ENCODE results near the gene BNIP3.

Gene BNIP3

DNA sequence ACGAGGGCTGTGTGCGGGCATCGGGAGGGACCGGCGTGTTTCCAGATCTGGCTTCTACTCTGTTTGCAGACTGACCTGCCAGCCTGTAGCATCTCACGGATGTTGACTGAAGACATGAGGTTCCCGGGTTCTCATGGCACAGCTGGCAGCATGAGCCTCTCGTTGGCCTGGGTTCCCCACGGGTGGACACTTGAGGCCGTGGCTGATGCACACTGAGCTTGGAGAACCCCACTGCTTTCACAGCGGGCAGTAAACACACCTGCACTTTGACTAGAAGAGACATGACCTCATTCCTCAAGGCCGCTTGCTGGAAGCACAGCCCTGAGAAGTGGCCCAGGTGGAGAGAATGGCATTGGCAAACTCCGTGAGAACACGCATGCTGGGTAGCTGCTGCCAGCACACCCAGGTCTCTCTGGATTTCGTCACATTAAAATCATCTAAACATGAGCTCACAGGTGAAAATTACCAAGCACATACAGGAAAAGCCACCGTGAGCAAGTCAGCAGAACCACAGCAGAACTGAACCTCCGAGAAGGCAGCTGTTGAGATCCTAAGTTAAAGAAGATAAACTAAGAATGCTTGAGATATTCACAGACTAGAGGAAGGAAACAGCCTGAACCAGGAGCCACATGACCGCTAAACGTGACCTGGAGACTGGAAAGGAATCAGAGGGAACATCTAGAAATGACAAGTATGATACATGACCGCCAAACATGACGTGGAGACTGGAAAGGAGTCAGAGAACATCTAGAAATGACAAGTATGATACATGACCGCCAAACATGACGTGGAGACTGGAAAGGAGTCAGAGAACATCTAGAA is 32.5 kb downstream of the BNIP3 start:
- DNase-seq, result no peak

DNA sequence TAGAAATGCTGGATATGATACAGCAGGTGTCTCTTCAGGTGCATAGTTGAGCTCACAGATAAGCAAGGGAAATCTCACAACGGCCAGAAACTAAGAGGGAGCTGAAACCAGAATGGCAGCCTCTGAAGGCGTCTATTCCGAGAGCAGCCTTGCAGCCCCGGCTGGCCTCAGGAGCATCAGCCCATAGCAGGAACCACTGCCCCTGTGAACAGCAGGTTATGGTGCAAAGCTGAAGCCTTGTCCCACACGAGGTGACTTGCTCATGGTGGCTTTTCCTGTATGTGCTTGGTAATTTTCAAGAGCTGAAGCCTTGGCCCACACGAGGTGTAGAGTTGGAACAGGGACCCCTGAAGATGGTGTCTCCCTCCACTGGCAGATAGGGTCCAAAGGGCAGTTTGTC is 33.2 kb downstream of the BNIP3 start:
- no peak for DNase-seq

DNA sequence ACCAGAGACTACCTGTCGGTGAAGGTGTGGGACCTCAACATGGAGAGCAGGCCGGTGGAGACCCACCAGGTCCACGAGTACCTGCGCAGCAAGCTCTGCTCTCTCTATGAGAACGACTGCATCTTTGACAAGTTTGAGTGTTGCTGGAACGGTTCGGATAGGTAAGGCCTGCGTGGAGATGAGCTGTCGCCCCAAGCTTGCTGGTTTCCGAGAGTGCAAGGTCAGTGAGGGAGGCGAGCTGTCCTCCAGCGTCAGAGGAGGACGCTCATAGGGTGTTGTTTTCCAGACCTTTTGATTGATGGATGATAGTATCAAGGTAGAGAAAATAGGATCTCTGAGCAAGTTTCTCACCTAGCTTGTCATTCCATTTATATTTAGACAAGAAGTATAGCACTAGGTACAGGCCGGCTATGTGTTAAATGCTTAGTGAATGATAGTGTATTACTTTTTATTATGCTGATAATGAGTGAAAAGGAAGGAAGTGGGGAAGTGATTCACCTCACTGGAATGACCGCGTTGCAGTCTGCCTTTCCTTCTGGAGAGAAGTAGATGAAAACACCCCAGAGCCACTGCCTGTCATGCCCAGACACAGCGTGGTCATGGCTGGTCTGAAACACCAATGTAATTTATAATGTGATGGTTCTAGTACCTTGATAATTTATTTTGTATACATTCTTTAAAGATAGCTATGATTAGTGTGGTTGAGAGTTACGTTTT is 33.9 kb downstream of the BNIP3 start:
- no peak for DNase-seq

DNA sequence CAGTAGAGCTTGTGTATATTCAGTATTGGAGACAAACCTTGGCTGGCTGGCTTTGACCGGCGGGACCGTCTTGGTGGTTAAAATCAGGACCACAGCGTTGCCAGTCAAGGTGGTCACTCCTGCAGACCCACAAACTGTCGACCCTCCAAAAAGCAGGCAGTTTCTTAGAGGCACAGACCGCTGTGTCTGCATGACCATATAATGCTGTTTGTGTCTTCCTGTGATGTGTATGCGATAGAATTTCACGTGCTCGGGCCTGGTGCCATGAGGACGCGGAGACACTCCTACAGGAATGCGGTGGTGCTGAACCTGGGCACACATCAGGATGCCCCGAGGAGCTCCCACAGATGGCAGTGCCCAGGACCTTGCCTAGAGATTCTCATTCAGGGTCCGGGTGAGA is 34.8 kb downstream of the BNIP3 start:
- no peak for DNase-seq

DNA sequence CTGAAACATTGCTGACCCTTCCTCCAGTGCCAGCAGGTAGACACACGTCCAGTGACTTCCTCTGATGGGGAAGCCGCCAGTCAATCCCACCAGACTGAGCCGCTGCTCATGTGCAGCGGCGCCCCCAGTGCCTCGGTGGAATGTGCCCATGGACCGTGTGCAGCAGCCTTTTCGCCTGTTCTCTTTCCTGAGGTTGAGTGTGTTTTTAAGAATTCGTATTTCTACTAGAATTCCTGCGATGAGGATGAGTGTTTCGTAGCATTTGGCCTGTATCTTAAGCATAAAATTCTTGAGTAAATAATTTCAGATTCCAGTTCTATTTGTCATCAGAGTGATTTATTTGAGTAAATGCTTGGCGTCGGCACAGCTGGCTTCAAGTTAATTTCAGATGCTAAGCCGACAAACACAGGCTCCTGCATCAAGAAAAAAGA is 35.4 kb downstream of the BNIP3 start:
- no peak for DNase-seq

DNA sequence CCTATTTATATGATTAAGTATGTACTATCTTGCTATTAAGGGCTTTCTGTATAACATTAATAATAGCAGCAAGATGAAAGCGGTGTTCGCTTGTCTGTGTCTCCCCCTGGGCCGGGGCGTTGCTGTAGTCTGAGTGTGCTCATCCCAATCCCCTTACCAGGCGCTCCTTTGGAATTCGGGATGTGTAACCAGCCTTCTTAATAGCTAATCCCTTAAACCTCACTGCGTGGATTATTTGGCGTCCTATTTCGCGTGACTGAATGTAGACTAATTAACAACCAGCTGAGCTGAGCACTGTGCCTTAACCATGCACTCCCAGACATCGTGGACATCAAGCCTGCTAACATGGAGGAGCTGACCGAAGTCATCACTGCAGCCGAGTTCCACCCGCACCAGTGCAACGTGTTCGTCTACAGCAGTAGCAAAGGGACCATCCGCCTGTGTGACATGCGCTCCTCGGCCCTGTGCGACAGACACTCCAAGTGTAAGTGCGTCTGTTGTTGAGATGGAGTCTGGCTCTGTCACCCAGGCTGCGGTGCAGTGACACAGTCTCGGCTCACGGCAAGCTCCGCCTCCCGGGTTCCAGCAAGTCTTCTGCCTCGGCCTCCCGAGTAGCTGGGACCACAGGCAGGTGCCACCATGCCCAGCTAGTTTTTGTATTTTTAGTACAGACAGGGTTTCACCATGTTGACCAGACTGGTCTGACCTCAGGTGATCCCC is 36.6 kb downstream of the BNIP3 start:
- DNase-seq, result no peak

DNA sequence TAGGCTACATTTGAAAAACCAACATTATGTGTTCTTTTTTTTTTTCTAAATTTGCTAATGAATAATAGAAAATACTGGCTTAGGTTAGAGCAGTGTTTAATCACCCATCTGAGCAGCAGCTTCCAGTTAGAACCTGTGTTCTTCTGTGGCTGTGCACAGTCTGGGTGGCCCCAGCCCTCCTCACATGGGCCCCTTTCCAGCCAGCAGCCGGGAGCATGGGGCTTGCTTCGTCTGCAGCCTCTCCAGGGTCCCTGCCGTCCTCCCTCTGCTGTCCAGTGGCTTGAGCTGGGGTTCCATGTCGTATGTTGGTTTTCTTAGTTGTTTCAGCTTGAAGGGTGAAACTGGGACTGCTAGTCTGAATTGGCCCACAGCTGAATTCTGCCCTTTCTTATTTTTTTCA is 37.3 kb downstream of the BNIP3 start:
- no peak for DNase-seq

DNA sequence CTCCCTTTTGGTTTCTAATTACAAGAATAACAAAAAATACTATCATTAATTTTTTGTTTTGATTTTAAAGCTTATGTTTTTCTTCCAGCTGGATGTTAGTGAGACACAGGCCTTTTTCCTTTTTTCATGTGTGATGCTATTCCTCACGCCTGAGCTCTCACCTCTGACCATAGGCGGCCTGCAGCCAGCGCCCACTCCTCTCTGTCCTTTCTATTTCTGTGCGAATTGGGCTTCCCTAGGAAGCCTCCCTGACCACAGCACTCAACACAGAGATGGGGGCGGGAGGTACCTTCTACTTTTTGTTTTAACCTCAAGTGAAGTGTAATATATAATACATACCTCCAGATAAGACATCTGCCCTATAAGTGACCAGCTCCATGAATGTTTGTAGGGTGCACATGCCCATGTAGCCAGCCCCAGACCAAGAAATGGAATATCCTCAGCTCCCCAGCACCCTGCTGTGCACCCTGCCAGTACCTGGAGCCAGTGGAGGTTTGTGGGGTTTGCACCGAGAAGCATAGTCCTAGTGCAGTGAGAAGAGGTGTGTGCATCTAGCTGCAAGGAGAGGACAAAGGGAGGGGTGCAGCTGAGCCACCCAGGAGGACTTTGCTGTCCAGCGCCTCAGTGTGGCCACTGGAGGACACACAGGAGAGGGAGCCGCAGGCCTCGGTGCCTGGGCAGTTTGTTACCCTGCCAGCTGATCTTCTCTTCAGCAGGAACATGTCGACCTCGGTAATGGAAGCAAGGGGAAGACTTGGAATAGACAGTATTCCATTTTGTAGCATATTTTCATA is 38.5 kb downstream of the BNIP3 start:
- DNase-seq, result no peak

DNA sequence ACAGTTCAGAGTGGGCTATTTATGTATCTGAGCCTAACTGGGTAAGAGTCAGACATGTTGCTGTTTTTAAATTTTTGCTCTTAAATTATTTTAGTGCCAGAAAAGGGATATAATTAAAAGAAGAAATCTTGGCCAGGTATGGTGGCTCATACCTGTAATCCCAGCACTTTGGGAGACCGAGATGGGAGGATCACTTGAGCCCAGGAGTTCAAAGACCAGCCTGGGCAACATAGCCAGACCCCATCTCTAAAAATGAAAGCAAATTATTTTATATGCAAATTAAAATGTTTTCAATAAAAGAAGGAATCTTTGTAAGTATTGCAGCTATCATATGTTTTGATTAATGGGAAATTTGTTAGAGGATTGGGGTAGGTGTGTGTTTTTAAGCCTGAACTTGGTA is 39.3 kb downstream of the BNIP3 start:
- no peak for DNase-seq

DNA sequence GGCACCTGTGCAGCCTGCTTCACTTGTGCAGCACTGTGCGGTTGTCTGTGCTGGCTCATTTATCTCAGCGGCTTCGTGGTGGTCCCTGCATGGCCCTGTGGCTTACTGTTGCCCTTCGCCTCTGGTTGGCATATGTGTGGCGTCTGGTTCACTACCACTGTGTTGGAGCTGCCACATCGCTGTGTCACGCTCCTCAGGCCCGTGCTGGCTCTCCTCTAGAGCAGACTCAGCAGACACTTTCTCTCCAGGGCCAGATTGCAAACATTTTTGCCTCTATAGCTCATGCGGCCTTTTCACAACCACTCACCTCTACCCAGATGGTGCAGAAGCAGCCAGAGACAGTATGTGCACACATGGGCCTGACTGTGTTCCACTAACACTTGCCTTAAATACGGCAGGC is 43.0 kb downstream of the BNIP3 start:
- no peak for DNase-seq

DNA sequence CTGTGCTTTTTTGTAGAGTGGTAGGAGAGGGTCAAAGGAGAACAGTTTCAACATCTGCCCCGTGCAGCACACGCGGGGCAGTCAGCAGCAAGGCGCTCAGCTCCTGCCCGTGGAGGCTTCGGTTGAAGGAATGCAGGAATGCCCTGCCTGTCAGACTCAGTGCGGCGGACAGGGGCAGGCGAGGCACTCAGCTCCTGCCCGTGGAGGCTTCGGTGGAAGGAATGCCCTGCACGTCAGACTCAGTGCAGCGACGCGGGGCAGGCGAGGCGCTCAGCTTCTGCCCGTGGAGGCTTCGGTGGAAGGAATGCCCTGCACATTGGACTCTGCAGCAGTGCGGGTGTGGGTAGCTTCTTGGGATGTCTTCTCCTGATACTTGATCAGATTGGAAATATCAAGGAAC is 43.9 kb downstream of the BNIP3 start:
- DNase-seq, result no peak

DNA sequence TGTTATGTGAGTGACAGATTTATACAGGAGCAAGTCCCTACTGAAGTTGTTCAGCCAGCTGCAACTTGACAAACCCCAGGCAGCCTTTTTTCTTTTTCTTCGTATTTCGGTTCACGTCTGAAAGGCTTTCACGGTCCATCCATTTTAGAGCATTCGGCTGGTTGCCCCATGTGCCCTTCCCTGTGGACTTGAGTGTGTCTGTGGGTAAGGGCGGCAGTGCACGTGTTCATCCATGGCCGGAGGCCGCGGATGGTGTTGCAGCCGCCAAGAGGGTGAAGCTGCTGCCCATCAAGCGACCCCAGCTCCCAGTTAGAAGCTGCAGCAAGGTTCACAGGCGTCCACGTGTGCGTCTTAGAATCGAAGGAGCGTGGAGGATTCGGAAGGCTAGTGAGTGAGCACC is 45.0 kb downstream of the BNIP3 start:
- DNase-seq, result no peak

DNA sequence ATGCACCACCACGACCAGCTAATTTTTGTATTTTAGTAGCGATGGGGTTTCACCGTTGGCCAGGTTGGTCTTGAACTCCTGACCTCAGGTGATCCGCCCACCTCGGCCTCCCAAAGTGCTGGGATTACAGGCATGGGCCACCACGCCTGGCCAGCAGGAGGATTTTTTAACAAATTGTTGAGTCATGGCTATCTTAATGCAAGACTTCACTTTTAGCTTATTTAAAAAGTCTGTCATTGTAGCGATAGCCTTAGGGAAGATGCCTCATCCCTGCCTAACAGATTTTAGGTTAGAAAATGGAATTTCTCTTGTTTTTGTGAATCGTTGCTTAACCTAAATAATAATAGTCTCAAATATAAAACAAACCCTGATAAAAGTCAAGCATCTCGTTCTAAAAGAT is 45.4 kb downstream of the BNIP3 start:
- no peak for DNase-seq

DNA sequence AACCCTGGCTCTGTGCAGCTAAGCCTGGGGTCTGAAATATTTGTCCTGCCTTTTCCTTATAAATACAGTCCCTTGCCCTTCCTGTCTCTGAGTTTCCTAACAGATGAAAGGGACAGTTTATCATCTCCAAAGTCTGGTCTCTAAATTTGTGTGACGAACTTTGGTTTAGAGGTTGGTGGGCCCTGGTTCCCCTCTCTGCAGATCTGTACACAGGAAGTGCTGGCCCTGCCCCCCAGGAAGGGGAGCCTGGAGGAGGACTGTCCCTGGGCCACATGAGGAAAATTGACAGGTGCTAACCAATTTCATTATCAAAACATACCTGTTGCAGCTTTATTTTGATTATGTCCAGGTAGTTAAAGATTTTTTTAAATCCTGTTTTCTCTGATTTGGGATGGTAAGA is 46.5 kb downstream of the BNIP3 start:
- DNase-seq, result no peak

DNA sequence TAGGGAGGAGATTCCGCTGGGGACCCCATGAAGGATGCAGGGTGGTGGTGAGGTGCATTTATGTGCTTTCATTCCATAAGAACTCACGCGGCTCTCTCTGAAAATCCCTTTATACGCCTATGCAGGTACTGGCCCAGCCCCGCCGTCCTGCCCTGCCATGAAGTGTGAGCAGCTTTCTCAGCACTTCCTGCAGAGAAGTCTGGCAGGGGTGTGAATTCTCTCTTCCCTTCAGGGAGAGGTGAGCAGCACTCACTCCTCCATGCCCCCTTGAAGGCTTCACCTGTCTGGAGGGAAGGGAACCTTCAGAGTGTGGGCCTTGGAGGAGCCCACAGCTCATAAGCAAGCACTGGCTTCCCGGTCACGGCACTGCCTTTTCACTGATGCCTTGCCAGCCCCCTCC is 47.0 kb downstream of the BNIP3 start:
- no peak for DNase-seq

DNA sequence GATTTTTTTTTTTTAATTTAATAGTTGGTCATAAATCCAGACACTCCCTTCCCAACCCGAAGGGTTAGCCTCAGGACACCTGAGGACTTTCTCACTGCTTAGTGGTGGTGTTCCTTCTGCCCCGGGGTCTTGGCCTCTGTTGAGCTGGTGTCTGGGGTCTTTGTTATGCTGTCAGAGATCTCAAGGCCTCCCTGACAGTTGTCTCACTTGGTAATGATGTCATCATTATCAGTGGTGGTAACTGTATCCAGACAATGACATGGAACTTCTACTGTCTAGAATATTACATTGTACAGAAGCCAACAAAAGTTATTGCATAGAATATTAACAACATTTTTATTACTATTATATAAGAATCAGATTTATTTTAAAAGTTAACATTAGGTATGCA is 48.0 kb downstream of the BNIP3 start:
- DNase-seq, result no peak

DNA sequence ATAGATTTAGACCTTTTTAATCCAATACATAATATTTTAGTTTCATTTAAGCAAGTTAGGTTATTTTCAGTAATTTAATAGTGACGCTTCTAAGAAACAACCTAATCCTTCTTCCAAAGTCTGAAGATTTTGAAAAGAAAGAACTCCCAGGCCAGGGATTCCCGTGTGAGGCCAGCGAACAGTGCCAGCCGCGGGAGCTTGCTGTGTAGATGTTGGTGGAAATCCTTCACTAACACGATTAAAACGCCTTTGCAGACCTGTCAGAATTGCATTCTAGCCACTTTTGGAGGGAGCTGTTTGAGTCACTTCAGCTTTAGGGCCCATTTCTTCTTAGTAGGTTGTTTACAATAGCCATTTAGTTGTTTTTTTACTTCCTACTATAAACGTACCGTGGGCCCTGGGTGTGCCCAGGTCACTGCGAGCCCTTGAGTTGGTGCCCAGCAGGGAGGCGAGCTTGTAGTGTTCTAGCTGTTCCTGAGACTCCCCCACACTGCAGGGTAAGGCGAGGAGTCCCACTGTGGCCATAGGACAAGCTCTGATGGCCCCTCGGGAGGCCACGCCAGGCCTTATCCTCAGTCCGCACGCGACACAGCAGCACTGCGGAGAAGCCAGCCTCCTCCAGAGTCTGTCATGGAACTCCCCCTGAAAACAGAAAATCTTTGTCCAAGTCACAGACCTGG is 48.6 kb downstream of the BNIP3 start:
- DNase-seq, result no peak

DNA sequence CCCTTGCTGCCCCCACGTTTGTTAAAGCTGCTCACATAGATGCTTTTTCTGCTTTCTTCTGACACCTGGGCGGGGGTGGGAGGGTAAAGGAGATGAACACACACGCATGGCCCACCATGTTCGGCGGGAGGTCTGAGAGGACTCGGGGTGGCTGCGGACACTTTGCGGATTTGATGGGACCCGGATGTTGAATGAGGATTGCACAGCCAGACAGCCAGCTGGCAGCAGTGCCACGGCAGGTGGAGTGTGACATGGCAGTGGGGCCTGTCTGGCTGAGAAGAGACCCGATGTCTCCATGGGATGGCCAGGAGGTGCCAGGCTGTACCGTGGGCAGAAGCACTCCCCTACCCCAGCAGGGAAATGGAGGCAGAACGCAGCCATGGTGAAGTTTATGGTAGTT is 49.7 kb downstream of the BNIP3 start:
- DNase-seq, result no peak

DNA sequence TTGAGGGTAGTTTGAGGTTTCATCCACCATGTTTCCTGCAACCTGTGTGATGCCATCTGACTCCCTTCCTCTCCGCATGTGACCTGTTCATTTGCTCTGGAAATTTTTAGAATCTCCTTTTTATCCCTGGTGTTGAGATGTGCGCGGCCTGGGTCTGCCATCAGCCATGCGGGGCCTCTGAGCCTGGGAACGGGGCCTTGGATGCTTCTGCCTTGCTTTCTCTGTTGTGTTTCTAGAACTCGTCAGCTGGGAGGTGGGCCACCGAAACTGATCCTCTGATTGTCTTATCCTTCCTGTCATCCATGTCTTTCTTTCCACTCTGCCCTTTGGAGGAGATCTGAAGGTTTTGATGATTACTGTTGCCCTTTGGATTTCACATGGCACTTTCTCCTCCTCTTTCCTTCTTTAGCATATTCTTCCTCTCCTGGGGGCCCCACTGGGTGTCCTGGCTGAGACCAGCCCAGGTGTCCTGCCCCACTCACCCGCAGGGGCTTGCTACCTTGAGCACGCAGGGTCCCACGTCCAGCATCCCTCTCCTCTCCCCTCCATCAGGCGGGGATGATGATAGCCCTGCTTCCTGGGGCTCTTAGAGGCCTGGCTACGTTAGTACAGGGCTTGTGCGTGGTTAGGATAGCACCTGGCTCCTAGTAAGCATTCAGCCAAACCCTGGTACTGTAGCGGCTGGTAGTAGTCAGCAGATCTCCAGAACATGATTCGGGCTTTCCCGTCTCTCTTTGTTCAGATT is 51.0 kb downstream of the BNIP3 start:
- no peak for DNase-seq

DNA sequence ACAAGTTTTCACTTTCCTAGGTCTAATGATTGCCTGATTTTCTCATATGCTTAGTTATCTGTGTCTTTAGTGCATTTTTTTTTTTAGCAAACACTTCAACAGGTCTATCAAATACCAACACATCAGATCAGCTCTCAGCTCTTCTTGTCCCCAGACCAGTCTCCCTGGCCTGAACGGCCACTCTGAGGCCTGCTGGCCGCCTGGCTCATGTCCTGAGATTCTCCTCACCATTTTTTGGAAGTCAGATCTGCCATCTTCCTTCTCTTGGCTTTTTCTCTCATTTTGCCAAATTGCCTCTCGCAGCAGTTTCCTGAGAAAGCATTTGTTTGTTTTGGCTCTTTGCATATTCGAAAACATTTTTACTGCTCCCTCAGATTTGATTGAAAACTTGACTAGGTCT is 51.6 kb downstream of the BNIP3 start:
- no peak for DNase-seq

DNA sequence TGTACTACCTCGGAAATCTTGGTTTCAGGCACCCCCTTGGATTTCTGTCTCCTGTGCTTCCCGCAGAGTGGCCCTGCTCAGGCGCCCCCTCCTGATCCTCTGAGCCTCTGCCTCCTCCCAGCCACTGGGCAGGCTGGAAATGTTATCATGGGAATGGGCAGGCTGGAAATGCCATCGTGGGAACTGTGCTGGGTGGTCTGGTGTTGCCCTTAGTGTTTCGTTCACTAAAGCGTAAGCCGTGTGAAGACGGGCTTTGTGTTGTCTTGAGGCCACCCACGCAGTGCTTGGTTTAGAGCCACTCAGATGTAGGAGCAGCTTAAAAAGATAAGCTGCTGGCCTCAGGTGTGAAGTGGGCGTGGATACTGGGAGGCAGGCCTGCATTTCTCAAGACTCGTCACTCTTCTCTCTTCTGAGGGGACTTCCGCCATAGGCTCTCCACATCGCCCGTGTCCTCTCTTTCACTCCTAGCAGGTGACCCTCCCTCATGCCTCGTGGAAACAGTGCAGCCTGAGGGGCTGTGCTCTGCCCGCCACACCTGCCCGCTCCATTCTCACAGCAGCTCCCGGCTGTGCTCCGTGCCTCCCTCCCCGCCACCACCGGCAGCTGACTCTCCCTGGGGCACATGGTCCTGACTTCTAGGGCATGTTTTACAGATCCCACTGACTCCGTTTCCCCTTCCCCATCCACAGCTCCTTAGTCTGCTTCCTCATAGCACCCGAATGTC is 52.4 kb downstream of the BNIP3 start:
- no peak for DNase-seq
